Cardiac fibroblast (primary cell): ENCODE measurements around the gene ABHD6.

Source experiments
- DNase-seq, 2 donors: peaks; one replicate each; pipeline versions ENCODE4 v3.0.0 to v3.0.0-alpha.2; 2010; ENCODE audit warnings: low read depth in 2 of 2
- H3K4me3 ChIP-seq, 2 donors: replicated peaks in 1 of 2; 1 replicate in 1 of 2; 2 replicates in 1 of 2; pipeline ENCODE4 v1.5.1; 2011; ENCODE audit warnings: low read depth in 2 of 2, low read length in 2 of 2, mild to moderate bottlenecking in 2 of 2, moderate library complexity in 1 of 2
- TF ChIP-seq, protein P1 (sequence below): IDR thresholded peaks from one replicate; pipeline ENCODE4 v1.5.1; 2011; ENCODE audit warnings: low read depth, mild to moderate bottlenecking, low read length, inconsistent platforms

ABHD6 gene

DNA sequence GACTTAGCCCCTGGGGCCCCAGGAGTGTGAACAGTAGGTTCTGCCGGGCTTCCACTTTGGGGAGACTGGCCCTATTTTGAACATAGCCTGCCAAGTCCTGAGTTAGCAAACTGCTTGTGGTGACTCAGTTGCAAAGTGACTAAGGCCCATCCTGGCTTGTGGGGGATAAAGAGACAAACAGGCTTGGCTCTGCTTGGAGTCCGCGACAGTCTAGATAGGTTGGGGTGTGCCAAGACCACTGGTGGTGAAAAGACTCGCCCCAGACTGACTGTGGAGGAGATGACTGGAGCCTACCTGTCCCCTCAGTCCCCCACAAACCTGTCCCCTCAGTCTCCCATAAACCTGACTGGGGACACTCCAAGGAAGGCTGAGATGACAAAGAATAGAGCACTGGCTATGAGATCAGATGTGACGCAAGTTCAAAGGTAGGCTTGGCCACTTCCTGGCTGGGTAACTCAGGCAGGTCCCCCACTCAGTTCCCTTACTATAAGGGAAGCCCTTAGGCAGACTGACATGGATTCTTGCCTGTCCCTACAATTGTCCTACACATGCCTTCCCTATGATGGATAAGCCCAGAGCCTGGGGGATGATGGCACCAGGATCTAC is 31.1 kb upstream of the ABHD6 start:
- H3K4me3 ChIP-seq = no peak overlapping the region
- peak; percentile 30 to 71 for DNase-seq
- TF ChIP-seq, protein P1, sequence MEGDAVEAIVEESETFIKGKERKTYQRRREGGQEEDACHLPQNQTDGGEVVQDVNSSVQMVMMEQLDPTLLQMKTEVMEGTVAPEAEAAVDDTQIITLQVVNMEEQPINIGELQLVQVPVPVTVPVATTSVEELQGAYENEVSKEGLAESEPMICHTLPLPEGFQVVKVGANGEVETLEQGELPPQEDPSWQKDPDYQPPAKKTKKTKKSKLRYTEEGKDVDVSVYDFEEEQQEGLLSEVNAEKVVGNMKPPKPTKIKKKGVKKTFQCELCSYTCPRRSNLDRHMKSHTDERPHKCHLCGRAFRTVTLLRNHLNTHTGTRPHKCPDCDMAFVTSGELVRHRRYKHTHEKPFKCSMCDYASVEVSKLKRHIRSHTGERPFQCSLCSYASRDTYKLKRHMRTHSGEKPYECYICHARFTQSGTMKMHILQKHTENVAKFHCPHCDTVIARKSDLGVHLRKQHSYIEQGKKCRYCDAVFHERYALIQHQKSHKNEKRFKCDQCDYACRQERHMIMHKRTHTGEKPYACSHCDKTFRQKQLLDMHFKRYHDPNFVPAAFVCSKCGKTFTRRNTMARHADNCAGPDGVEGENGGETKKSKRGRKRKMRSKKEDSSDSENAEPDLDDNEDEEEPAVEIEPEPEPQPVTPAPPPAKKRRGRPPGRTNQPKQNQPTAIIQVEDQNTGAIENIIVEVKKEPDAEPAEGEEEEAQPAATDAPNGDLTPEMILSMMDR = no peak

DNA sequence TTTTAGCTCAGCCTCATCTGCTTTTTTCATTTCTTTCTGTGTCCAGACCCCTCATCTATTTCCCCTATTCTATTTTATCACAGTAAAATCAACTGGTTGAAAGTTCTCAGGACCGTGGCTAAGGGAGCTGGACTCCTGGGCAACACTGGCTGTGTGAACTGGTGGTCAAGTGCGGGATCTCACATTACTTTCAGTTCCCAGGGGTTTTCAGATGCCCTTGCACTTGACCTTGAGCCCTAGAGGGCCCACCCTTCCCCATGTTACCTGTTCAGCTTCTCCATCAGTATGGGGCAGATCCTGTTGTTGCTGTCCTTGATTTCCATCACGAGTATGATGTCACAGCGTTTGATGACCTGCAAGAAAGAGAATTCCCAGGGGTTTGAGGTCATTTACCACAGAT is 29.6 kb upstream of the ABHD6 start:
- DNase-seq = no peak
- TF ChIP-seq, protein P1 = no peak
- no peak overlapping the region for H3K4me3 ChIP-seq

- no peak overlapping the region for H3K4me3 ChIP-seq
- no peak for DNase-seq
- TF ChIP-seq, protein P1 = no peak
These were observed 27.7 kb upstream of the ABHD6 start for GRCh38 chr3:58209933-58210332.

- TF ChIP-seq, protein P1 = no peak
These were observed 26.7 kb upstream of the ABHD6 start, which contains the start of gene DNASE1L3 for GRCh38 chr3:58210761-58211460. Gene DNASE1L3 (minus strand): TSS chr3:58210972. CDS start chr3:58210906, 66 bp downstream.

GRCh38 chr3:58214484-58215316 is 22.9 kb upstream of the ABHD6 start:
- H3K4me3 ChIP-seq = no peak overlapping the region
- peak in 1 of 2 donors; percentile 70 for DNase-seq
- TF ChIP-seq, protein P1 = no peak

More at GRCh38 chr3:58210761-58211460, 26.7 kb upstream of the ABHD6 start, which contains the start of gene DNASE1L3:
- no peak within 1 kb of the TSS for H3K4me3 ChIP-seq
- peak in 1 of 2 donors; percentile 70 for DNase-seq

DNA sequence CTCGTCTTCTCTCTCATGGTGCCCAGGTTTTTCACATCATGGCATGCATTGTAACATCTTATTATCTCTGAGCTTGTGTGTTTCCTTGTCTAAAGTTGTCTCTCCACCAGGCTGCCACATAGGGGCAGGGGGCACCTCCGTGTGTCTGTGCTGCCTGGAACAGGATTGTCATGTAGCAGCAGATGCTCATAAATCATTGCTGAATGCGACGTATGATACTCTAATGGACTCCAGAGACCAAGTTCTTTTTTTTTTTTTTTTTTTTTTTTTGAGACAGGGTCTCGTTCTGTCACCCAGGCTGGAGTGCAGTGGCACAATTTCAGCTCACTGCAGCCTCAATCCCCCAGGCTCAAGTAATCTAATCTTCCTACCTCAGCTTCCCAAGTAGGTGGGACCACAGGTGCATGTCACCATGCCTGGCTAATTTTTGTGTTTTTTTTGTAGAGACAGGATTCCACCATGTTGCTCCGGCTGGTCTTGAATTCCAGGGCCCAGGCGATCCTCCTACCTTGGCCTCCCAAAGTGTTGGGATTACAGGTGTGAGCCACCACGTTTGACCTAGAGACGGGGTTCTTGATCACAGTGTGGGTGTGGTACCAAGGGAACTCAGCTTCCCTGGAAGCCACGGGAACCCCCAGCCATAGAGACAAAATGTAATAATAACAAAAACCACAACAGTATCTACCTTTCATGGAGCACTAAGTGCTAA is 22.1 kb upstream of the ABHD6 start:
- TF ChIP-seq, protein P1 = no peak
- no peak for DNase-seq
- H3K4me3 ChIP-seq = no peak overlapping the region
